Smooth muscle cell of the umbilical artery (primary cell): Measurements from ENCODE around the gene ATIC. TPM values are rescaled to one million over a fixed set of nuclear protein-coding genes. Genes with fewer than 3 reads are reported as not detected.

Experiments used
- total RNA-seq: library from RNA; depleted of rRNA; stranded (reverse); fragments of >200 nt; gene quantifications from 2 replicates; pipeline ENCODE4 v1.2.3, GENCODE V29; 2014

ATIC gene
- total RNA-seq: 37.7 and 53.5 TPM in 2 replicates

DNA sequence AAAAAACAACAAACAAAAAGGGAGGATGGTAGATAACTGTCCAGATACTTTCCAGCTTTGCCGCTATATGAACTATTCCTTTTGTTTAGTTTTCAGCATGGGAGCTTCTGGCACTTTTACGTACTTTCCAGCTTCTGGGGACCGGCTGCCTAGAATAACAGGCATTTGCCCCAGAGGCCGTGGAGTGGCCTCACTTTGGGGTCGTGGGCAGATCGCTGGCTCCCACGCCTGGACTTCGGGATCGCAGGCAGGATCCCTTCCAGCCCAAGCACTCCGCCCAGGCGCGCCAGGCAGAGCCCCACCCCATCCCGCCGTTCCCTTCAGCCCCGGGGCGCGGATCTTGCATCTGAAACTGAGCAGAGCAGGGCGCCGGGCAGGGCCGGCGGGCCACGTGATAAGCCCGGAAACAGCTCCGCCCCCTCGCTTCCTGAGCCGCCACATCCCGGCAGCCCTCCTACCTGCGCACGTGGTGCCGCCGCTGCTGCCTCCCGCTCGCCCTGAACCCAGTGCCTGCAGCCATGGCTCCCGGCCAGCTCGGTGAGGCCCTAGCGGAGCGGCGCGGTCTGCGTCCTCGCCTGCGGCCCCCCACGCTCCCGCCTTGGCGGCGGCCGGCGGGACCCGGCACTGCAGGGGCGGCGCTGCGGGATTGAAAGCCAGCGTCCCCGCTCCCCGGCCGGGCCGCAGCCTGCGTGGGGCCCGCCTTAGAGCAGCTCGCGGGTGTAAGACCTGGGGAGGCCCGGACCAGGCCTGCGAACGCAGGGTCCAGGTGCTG, at the start of gene ATIC:
Gene ATIC (plus strand): TSS at position 435 of the 772 bp plus-strand sequence. CDS start 84 bp downstream, at position 519.

Other genes with a start within 250 kb of the ATIC start
- 0.28 and 0.30 TPM in 2 replicates for gene ABCA12, start 173.4 kb upstream of the ATIC start, total RNA-seq
- gene FN1, start 124.0 kb downstream of the ATIC start, total RNA-seq: 11,192 and 24,089 TPM in 2 replicates